ENCODE data around the gene ATP6V0C. TPM values are rescaled to one million over a fixed set of nuclear protein-coding genes. Genes with fewer than 3 reads are reported as not detected.
A peak's percentile ranks its signal among the peaks of the same experiment; 100 is the strongest.

Gene ATP6V0C
- total RNA-seq, 1 experiment from 2014 or later: 260 TPM

GRCh38 chr16:2469399-2470233, 44.1 kb upstream of the ATP6V0C start:
- Mint-ChIP-seq H3K9me3 (ENCODE audit: low read depth, unreplicated experiment) (no peaks in the 10 kb centered on the region), H3K27me3 (ENCODE audit: unreplicated experiment) (peaks cover 44% of the 10 kb centered on the region), H3K4me3 (ENCODE audit: low read depth, unreplicated experiment) (no peak overlapping the region), H3K4me1 (ENCODE audit: low read depth, unreplicated experiment) (peaks cover 15% of the 10 kb centered on the region), H3K27ac (ENCODE audit: unreplicated experiment) (no peak overlapping the region), H3K36me3 (ENCODE audit: insufficient read depth, unreplicated experiment) (peaks cover 45% of the 10 kb centered on the region)
- intact Hi-C loops (cut with micrococcal nuclease; ENCODE audit: unreplicated experiment): no loop called here
- DNase-seq: no peak
- no TSS peak for BruUV-seq (replicated peaks)
- CTCF ChIA-PET: interaction anchor here (0.8 kb wide), 1 partner anchor 10 kb away, joined by 3 read pairs; the partner anchor contains the start of gene TEDC2
- TF ChIP-seq, protein P1, sequence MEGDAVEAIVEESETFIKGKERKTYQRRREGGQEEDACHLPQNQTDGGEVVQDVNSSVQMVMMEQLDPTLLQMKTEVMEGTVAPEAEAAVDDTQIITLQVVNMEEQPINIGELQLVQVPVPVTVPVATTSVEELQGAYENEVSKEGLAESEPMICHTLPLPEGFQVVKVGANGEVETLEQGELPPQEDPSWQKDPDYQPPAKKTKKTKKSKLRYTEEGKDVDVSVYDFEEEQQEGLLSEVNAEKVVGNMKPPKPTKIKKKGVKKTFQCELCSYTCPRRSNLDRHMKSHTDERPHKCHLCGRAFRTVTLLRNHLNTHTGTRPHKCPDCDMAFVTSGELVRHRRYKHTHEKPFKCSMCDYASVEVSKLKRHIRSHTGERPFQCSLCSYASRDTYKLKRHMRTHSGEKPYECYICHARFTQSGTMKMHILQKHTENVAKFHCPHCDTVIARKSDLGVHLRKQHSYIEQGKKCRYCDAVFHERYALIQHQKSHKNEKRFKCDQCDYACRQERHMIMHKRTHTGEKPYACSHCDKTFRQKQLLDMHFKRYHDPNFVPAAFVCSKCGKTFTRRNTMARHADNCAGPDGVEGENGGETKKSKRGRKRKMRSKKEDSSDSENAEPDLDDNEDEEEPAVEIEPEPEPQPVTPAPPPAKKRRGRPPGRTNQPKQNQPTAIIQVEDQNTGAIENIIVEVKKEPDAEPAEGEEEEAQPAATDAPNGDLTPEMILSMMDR (IDR thresholded peaks at IDR 0.05; ENCODE audit: unreplicated experiment): no peak

DNA sequence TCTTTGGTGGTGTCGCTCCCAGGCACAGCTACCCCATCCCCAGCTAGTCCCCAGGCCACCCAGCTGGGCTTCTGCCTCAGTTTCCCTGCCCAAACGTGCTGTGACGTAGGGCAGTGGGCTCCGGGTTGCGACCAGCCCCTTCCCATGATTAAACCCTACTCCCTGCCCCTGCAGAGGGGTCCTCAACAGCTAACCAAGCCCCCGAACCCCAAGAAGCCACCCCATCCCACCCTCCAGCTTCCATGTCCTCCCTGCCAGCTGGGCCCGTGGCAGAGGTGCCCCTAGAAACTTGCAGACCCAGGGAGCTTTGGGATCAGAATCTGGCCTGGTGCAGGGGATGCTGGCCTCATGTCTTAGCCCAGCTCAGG, 43.5 kb upstream of the ATP6V0C start:
- TF ChIP-seq, protein P1 (IDR thresholded peaks at IDR 0.05; ENCODE audit: unreplicated experiment): no peak
- H3K27ac Mint-ChIP-seq (ENCODE audit: unreplicated experiment): no peak overlapping the region
- no TSS peak for BruUV-seq (replicated peaks)
- intact Hi-C loops (cut with micrococcal nuclease; ENCODE audit: unreplicated experiment): no loop called here
- no peak for DNase-seq
- H3K36me3 Mint-ChIP-seq (ENCODE audit: insufficient read depth, unreplicated experiment): peaks cover 50% of the 10 kb centered on the region
- H3K9me3 Mint-ChIP-seq (ENCODE audit: low read depth, unreplicated experiment): no peaks in the 10 kb centered on the region
- peaks cover 15% of the 10 kb centered on the region for H3K4me1 Mint-ChIP-seq (ENCODE audit: low read depth, unreplicated experiment)
- no peak overlapping the region for H3K4me3 Mint-ChIP-seq (ENCODE audit: low read depth, unreplicated experiment)
- CTCF ChIA-PET: interaction anchor here (0.8 kb wide), 1 partner anchor 10 kb away, joined by 3 read pairs; the partner anchor contains the start of gene TEDC2
- peaks cover 44% of the 10 kb centered on the region for H3K27me3 Mint-ChIP-seq (ENCODE audit: unreplicated experiment)

DNA sequence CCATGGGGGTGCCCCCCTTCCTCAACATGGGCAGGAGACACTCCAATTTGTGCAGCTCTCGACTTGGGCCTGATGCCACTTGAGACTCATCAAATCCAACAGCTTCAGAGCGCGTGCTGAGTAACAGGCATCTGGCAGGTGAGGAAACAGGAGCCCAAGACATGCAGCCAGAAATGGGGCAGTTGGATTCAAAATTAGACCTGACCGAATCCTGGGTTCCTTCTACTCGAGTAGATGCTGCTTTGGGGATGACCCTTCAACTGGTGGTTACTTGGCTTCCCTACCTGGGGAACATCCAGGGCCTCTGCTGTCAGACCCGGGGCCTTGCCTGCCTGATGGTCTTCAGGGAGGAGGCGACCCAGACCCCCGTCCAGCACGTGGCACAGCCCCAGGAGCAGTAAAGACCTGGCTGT, 43.1 kb upstream of the ATP6V0C start:
- H3K4me1 Mint-ChIP-seq (ENCODE audit: low read depth, unreplicated experiment): peaks cover 15% of the 10 kb centered on the region
- H3K27ac Mint-ChIP-seq (ENCODE audit: unreplicated experiment): no peak overlapping the region
- BruUV-seq (replicated peaks): no TSS peak
- intact Hi-C loops (cut with micrococcal nuclease; ENCODE audit: unreplicated experiment): no loop called here
- no peak overlapping the region for H3K4me3 Mint-ChIP-seq (ENCODE audit: low read depth, unreplicated experiment)
- no peaks in the 10 kb centered on the region for H3K9me3 Mint-ChIP-seq (ENCODE audit: low read depth, unreplicated experiment)
- H3K27me3 Mint-ChIP-seq (ENCODE audit: unreplicated experiment): peaks cover 44% of the 10 kb centered on the region
- CTCF ChIA-PET: interaction anchor here (0.7 to 0.8 kb wide), 2 partner anchors 11 to 127 kb away, joined by 3 to 9 read pairs; partner anchors contain the start of gene TEDC2
- TF ChIP-seq, protein P1 (IDR thresholded peaks at IDR 0.05; ENCODE audit: unreplicated experiment): no peak
- H3K36me3 Mint-ChIP-seq (ENCODE audit: insufficient read depth, unreplicated experiment): peaks cover 49% of the 10 kb centered on the region
- no peak for DNase-seq

GRCh38 chr16:2471016-2471652, 42.6 kb upstream of the ATP6V0C start, which contains the start of gene NTN3:
Gene NTN3 (plus strand): TSS chr16:2471297. CDS start chr16:2471702, 405 bp downstream.
- CTCF ChIA-PET: interaction anchor here (0.7 to 0.8 kb wide), 2 partner anchors 11 to 128 kb away, joined by 3 to 9 read pairs; partner anchors contain the start of gene TEDC2
- BruUV-seq (replicated peaks): no TSS peak
- peaks cover 50% of the 10 kb centered on the region for H3K36me3 Mint-ChIP-seq (ENCODE audit: insufficient read depth, unreplicated experiment)
- TF ChIP-seq, protein P1 (IDR thresholded peaks at IDR 0.05; ENCODE audit: unreplicated experiment): no peak
- peak within 1 kb of the TSS; percentile 54 for H3K4me3 Mint-ChIP-seq (ENCODE audit: low read depth, unreplicated experiment)
- intact Hi-C loops (cut with micrococcal nuclease; ENCODE audit: unreplicated experiment): no loop called here
- H3K27me3 Mint-ChIP-seq (ENCODE audit: unreplicated experiment): peaks cover 44% of the 10 kb centered on the region
- DNase-seq: no peak
- no peak within 1 kb of the TSS for H3K27ac Mint-ChIP-seq (ENCODE audit: unreplicated experiment)
- H3K4me1 Mint-ChIP-seq (ENCODE audit: low read depth, unreplicated experiment): peaks cover 20% of the 10 kb centered on the region
- no peaks in the 10 kb centered on the region for H3K9me3 Mint-ChIP-seq (ENCODE audit: low read depth, unreplicated experiment)
